Activated naive CD8-positive, alpha-beta T cell treated with anti-CD3 and anti-CD28 coated beads, Interleukin-2, amount 50 U/mL, for 16 hours (primary cell): Measurements from ENCODE around the gene BLACAT1.

ENCODE experiments used
- DNase-seq: peaks from one replicate; pipeline ENCODE4 v3.0.0-alpha.2; 2020; ENCODE audit warnings: low read depth, low spot score

The BLACAT1 gene

GRCh38 chr1:205455581-205456382 lies at the start of gene BLACAT1:
BLACAT1 (minus strand) TSS chr1:205456045.
- no peak for DNase-seq

- DNase-seq = no peak
These were observed 49.4 kb upstream of the BLACAT1 start for GRCh38 chr1:205505076-205505729.

- DNase-seq = peak; percentile 11
These were observed 48.6 kb upstream of the BLACAT1 start, which contains the start of gene CDK18 for GRCh38 chr1:205504311-205505075. CDK18 (plus strand) TSS chr1:205504669; CDS start chr1:205523168, 18,499 bp downstream.

- DNase-seq = no peak
These were observed 47.1 kb upstream of the BLACAT1 start for GRCh38 chr1:205502992-205503391.

GRCh38 chr1:205502111-205502810 lies 46.4 kb upstream of the BLACAT1 start:
- DNase-seq = no peak

GRCh38 chr1:205500240-205501233 lies 44.7 kb upstream of the BLACAT1 start:
- DNase-seq = no peak

- no peak for DNase-seq
These were observed 43.9 kb upstream of the BLACAT1 start for GRCh38 chr1:205499789-205500188.

GRCh38 chr1:205497351-205497750 lies 41.5 kb upstream of the BLACAT1 start:
- no peak for DNase-seq

- no peak for DNase-seq
These were observed 40.8 kb upstream of the BLACAT1 start for GRCh38 chr1:205496661-205497060.

- DNase-seq = no peak
These were observed 39.5 kb upstream of the BLACAT1 start for GRCh38 chr1:205495237-205495823.

- DNase-seq = no peak
These were observed 38.3 kb upstream of the BLACAT1 start for GRCh38 chr1:205494115-205494514.

- no peak for DNase-seq
These were observed 37.6 kb upstream of the BLACAT1 start for GRCh38 chr1:205493241-205494085.

- DNase-seq = no peak
These were observed 36.9 kb upstream of the BLACAT1 start for GRCh38 chr1:205492774-205493173.

- no peak for DNase-seq
These were observed 36.4 kb upstream of the BLACAT1 start for GRCh38 chr1:205492201-205492667.

GRCh38 chr1:205491794-205492193 lies 35.9 kb upstream of the BLACAT1 start:
- no peak for DNase-seq

- no peak for DNase-seq
These were observed 32.4 kb upstream of the BLACAT1 start for GRCh38 chr1:205488074-205488723.

GRCh38 chr1:205486258-205486657 lies 30.4 kb upstream of the BLACAT1 start:
- no peak for DNase-seq
